Measurements from ENCODE around the gene MCTP1.

Gene MCTP1

GRCh38 chr5:95284572-95285408 is at the start of gene MCTP1:
Gene MCTP1 (minus strand): TSS chr5:95285094.
- TF ChIP-seq JUND (IDR thresholded peaks at IDR 0.05; ENCODE audit: low read depth) = no peak
- in situ Hi-C loops (cut with HindIII; ENCODE audit: low pct_unique_long_range_greater_than_20kb, low sequenced_read_pairs) = no loop called here
- DNase-seq (ENCODE audit: low read depth in 1 of 2, low spot score in 1 of 2) = peak; percentile 52 to 57

GRCh38 chr5:95332158-95332557 is 47.3 kb upstream of the MCTP1 start:
- DNase-seq (ENCODE audit: low read depth in 1 of 2, low spot score in 1 of 2) = peak in 1 of 2 experiments; percentile 15
- TF ChIP-seq JUND (IDR thresholded peaks at IDR 0.05; ENCODE audit: low read depth) = no peak
- in situ Hi-C loops (cut with HindIII; ENCODE audit: low pct_unique_long_range_greater_than_20kb, low sequenced_read_pairs) = no loop called here

- DNase-seq (ENCODE audit: low read depth in 1 of 2, low spot score in 1 of 2) = peak in 1 of 2 experiments; percentile 23
- in situ Hi-C loops (cut with HindIII; ENCODE audit: low pct_unique_long_range_greater_than_20kb, low sequenced_read_pairs) = no loop called here
- TF ChIP-seq JUND (IDR thresholded peaks at IDR 0.05; ENCODE audit: low read depth) = no peak
These were observed 46.5 kb upstream of the MCTP1 start for GRCh38 chr5:95331358-95331757.

GRCh38 chr5:95327211-95327610 is 42.3 kb upstream of the MCTP1 start:
- TF ChIP-seq JUND (IDR thresholded peaks at IDR 0.05; ENCODE audit: low read depth) = no peak

GRCh38 chr5:95317687-95318086 is 32.8 kb upstream of the MCTP1 start:
- in situ Hi-C loops (cut with HindIII; ENCODE audit: low pct_unique_long_range_greater_than_20kb, low sequenced_read_pairs) = no loop called here
- TF ChIP-seq JUND (IDR thresholded peaks at IDR 0.05; ENCODE audit: low read depth) = no peak
- no peak for DNase-seq (ENCODE audit: low read depth in 1 of 2, low spot score in 1 of 2)

More at GRCh38 chr5:95327211-95327610, 42.3 kb upstream of the MCTP1 start:
- in situ Hi-C loops (cut with HindIII; ENCODE audit: low pct_unique_long_range_greater_than_20kb, low sequenced_read_pairs) = no loop called here
- DNase-seq (ENCODE audit: low read depth in 1 of 2, low spot score in 1 of 2) = no peak

GRCh38 chr5:95317085-95317484 is 32.2 kb upstream of the MCTP1 start:
- TF ChIP-seq JUND (IDR thresholded peaks at IDR 0.05; ENCODE audit: low read depth) = no peak
- in situ Hi-C loops (cut with HindIII; ENCODE audit: low pct_unique_long_range_greater_than_20kb, low sequenced_read_pairs) = no loop called here
- no peak for DNase-seq (ENCODE audit: low read depth in 1 of 2, low spot score in 1 of 2)

- TF ChIP-seq JUND (IDR thresholded peaks at IDR 0.05; ENCODE audit: low read depth) = no peak
- DNase-seq (ENCODE audit: low read depth in 1 of 2, low spot score in 1 of 2) = peak in 1 of 2 experiments; percentile 62
- in situ Hi-C loops (cut with HindIII; ENCODE audit: low pct_unique_long_range_greater_than_20kb, low sequenced_read_pairs) = no loop called here
These were observed 19.8 kb upstream of the MCTP1 start for GRCh38 chr5:95304711-95305110.

- TF ChIP-seq JUND (IDR thresholded peaks at IDR 0.05; ENCODE audit: low read depth) = no peak
- no peak for DNase-seq (ENCODE audit: low read depth in 1 of 2, low spot score in 1 of 2)
- in situ Hi-C loops (cut with HindIII; ENCODE audit: low pct_unique_long_range_greater_than_20kb, low sequenced_read_pairs) = no loop called here
These were observed 13.8 kb upstream of the MCTP1 start for GRCh38 chr5:95298651-95299050.

GRCh38 chr5:95296291-95296690 is 11.4 kb upstream of the MCTP1 start:
- no peak for TF ChIP-seq JUND (IDR thresholded peaks at IDR 0.05; ENCODE audit: low read depth)
- in situ Hi-C loops (cut with HindIII; ENCODE audit: low pct_unique_long_range_greater_than_20kb, low sequenced_read_pairs) = no loop called here
- no peak for DNase-seq (ENCODE audit: low read depth in 1 of 2, low spot score in 1 of 2)

GRCh38 chr5:95285409-95285755 is 488 bp upstream of the MCTP1 start:
- no peak for TF ChIP-seq JUND (IDR thresholded peaks at IDR 0.05; ENCODE audit: low read depth)
- in situ Hi-C loops (cut with HindIII; ENCODE audit: low pct_unique_long_range_greater_than_20kb, low sequenced_read_pairs) = no loop called here
- DNase-seq (ENCODE audit: low read depth in 1 of 2, low spot score in 1 of 2) = no peak

- DNase-seq (ENCODE audit: low read depth in 1 of 2, low spot score in 1 of 2) = peak; percentile 54 to 55
- no peak for TF ChIP-seq JUND (IDR thresholded peaks at IDR 0.05; ENCODE audit: low read depth)
- in situ Hi-C loops (cut with HindIII; ENCODE audit: low pct_unique_long_range_greater_than_20kb, low sequenced_read_pairs) = no loop called here
These were observed 928 bp downstream of the MCTP1 start for GRCh38 chr5:95283761-95284571.

- DNase-seq (ENCODE audit: low read depth in 1 of 2, low spot score in 1 of 2) = no peak
- in situ Hi-C loops (cut with HindIII; ENCODE audit: low pct_unique_long_range_greater_than_20kb, low sequenced_read_pairs) = no loop called here
- TF ChIP-seq JUND (IDR thresholded peaks at IDR 0.05; ENCODE audit: low read depth) = no peak
These were observed 1.8 kb downstream of the MCTP1 start for GRCh38 chr5:95283022-95283615.

GRCh38 chr5:95281226-95281625 is 3.7 kb downstream of the MCTP1 start:
- TF ChIP-seq JUND (IDR thresholded peaks at IDR 0.05; ENCODE audit: low read depth) = no peak
- in situ Hi-C loops (cut with HindIII; ENCODE audit: low pct_unique_long_range_greater_than_20kb, low sequenced_read_pairs) = no loop called here
- no peak for DNase-seq (ENCODE audit: low read depth in 1 of 2, low spot score in 1 of 2)
